WTC11 (cell line): ENCODE data around the gene GRM7. TPM values are rescaled to one million over a fixed set of nuclear protein-coding genes. Genes with fewer than 3 reads are reported as not detected.

Experiments used
- ATAC-seq: fragments of 200-7000 bp; cut with Tn5 transposase; 2 replicates; pipeline ENCODE4 v1.10.0; 2021; ENCODE audit warnings: mild to moderate bottlenecking, moderate library complexity
- CTCF ChIA-PET: fragments of 300-600 bp; sonication (Branson Sonifier 250); formaldehyde crosslinking; loops from one replicate; lab custom pipeline; 2021; ENCODE audit warnings: antibody characterized with exemption; lab: Charles Lee
- POLR2A ChIA-PET: fragments of 350-600 bp; sonication (Branson Sonifier 250); formaldehyde crosslinking; loops from one replicate; lab custom pipeline; 2021; ENCODE audit warnings: antibody characterized with exemption; lab: Charles Lee
- DNase-seq: peaks from one replicate; pipeline ENCODE4 v3.0.0; 2021; ENCODE audit warnings: low spot score
- H3K27ac Mint-ChIP-seq: 2 replicates; pipeline ENCODE4 v1.8.0; 2021; ENCODE audit warnings: mixed read lengths
- H3K27me3 Mint-ChIP-seq: 2 replicates; pipeline ENCODE4 v1.8.0; 2021; ENCODE audit warnings: low read depth, mild to moderate bottlenecking, moderate library complexity, mixed read lengths
- H3K36me3 Mint-ChIP-seq: 2 replicates; pipeline ENCODE4 v1.8.0; 2021; ENCODE audit warnings: mixed read lengths
- H3K4me1 Mint-ChIP-seq: 2 replicates; pipeline ENCODE4 v1.8.0; 2022; ENCODE audit warnings: mixed read lengths
- H3K4me3 Mint-ChIP-seq: 2 replicates; pipeline ENCODE4 v1.8.0; 2021; ENCODE audit warnings: mild to moderate bottlenecking, moderate library complexity, mixed read lengths
- H3K9me3 Mint-ChIP-seq: 2 replicates; pipeline ENCODE4 v1.8.0; 2021; ENCODE audit warnings: mixed read lengths
- ARID4B ChIP-seq: sonication (generic); formaldehyde crosslinking; IDR thresholded peaks from 2 replicates; pipeline ENCODE4 v1.8.0; 2023; ENCODE audit warnings: missing genetic modification reagents, mild to moderate bottlenecking, borderline replicate concordance
- ATF1 ChIP-seq: sonication (generic); formaldehyde crosslinking; IDR thresholded peaks from 2 replicates; pipeline ENCODE4 v1.8.1; 2023; ENCODE audit warnings: mild to moderate bottlenecking, moderate library complexity, missing genetic modification reagents
- CBFB ChIP-seq: sonication (generic); formaldehyde crosslinking; IDR thresholded peaks from 2 replicates; pipeline ENCODE4 v1.8.1; 2022; ENCODE audit warnings: mild to moderate bottlenecking, low read depth, missing genetic modification reagents
- CDX4 ChIP-seq: fragments of 250-450 bp; sonication (Bioruptor Pico); IDR thresholded peaks from 2 replicates; pipeline ENCODE4 v1.9.0; 2021; ENCODE audit warnings: moderate library complexity, mild to moderate bottlenecking, inconsistent platforms, borderline replicate concordance
- E2F1 ChIP-seq: sonication (generic); formaldehyde crosslinking; IDR thresholded peaks from 2 replicates; pipeline ENCODE4 v1.8.0; 2022; ENCODE audit warnings: mild to moderate bottlenecking, missing genetic modification reagents
- ERG ChIP-seq: fragments of 250-450 bp; sonication (Bioruptor Pico); IDR thresholded peaks from 2 replicates; pipeline ENCODE4 v1.8.0; 2021; ENCODE audit warnings: mild to moderate bottlenecking
- IRF2 ChIP-seq: sonication (generic); formaldehyde crosslinking; IDR thresholded peaks from 2 replicates; pipeline ENCODE4 v1.8.0; 2022; ENCODE audit warnings: low read depth, missing genetic modification reagents, borderline replicate concordance
- MLX ChIP-seq: sonication (generic); formaldehyde crosslinking; IDR thresholded peaks from 2 replicates; pipeline ENCODE4 v1.8.1; 2023; ENCODE audit warnings: mild to moderate bottlenecking, missing genetic modification reagents, moderate library complexity
- PREB ChIP-seq: sonication (generic); formaldehyde crosslinking; IDR thresholded peaks from 2 replicates; pipeline ENCODE4 v1.8.1; 2022; ENCODE audit warnings: mild to moderate bottlenecking, missing genetic modification reagents, moderate library complexity, borderline replicate concordance
- USF1 ChIP-seq: sonication (generic); formaldehyde crosslinking; IDR thresholded peaks from 2 replicates; pipeline ENCODE4 v1.8.0; 2022; ENCODE audit warnings: mild to moderate bottlenecking, missing genetic modification reagents
- USF2 ChIP-seq: sonication (generic); formaldehyde crosslinking; IDR thresholded peaks from 2 replicates; pipeline ENCODE4 v1.8.1; 2023; ENCODE audit warnings: mild to moderate bottlenecking, missing genetic modification reagents, moderate library complexity
- total RNA-seq: library from RNA; stranded (reverse); gene quantifications from 3 replicates; pipeline ENCODE4 v1.2.3, GENCODE V29; 2021

Gene GRM7
- total RNA-seq, 1 experiment from 2014 or later = 0.42 TPM

GRCh38 chr3:7615043-7615442 is 754.1 kb downstream of the GRM7 start:
- Mint-ChIP-seq H3K4me3 (no peak overlapping the region), H3K27me3 (no peaks in the 10 kb centered on the region), H3K9me3 (no peaks in the 10 kb centered on the region), H3K27ac (no peak overlapping the region), H3K4me1 (no peaks in the 10 kb centered on the region), H3K36me3 (no peaks in the 10 kb centered on the region)
- ATAC-seq (no peak), DNase-seq (no peak)
- CTCF ChIA-PET = no interaction called here
- POLR2A ChIA-PET = no interaction called here
- TF ChIP-seq PREB = no peak
- TF ChIP-seq CBFB (CRISPR knock-in tag) = no peak
- no peak for TF ChIP-seq ATF1
- no peak for TF ChIP-seq CDX4 (CRISPR knock-in tag)
- no peak for TF ChIP-seq MLX (CRISPR knock-in tag)
- TF ChIP-seq E2F1 (CRISPR knock-in tag) = no peak

GRCh38 chr3:7618606-7619005 is 757.7 kb downstream of the GRM7 start:
- Mint-ChIP-seq H3K36me3 (no peaks in the 10 kb centered on the region), H3K27ac (no peak overlapping the region), H3K4me1 (no peaks in the 10 kb centered on the region), H3K27me3 (no peaks in the 10 kb centered on the region), H3K4me3 (no peak overlapping the region), H3K9me3 (no peaks in the 10 kb centered on the region)
- DNase-seq = no peak
- ChIA-PET POLR2A (no interaction called here), CTCF (no interaction called here)
- ATAC-seq = no peak
- TF ChIP-seq ATF1 (no peak), USF2 (no peak), ERG (no peak), USF1 (no peak), IRF2 (CRISPR knock-in tag) (no peak), ARID4B (CRISPR knock-in tag) (no peak)
